ENCODE data around the gene PALM. TPM values are rescaled to one million over a fixed set of nuclear protein-coding genes. Genes with fewer than 3 reads are reported as not detected.

The PALM gene
- total RNA-seq, 1 donor = 5.7 TPM

- DNase-seq (ENCODE audit: low read depth) = no peak
- no peak for TF ChIP-seq CTCF (IDR thresholded peaks at IDR 0.05; ENCODE audit: insufficient read depth, low read length)
- no peak overlapping the region for H3K4me3 ChIP-seq (ENCODE audit: low read depth, low read length)
These were observed 85.1 kb downstream of the PALM start for GRCh38 chr19:793806-794205.

- no peak for TF ChIP-seq CTCF (IDR thresholded peaks at IDR 0.05; ENCODE audit: insufficient read depth, low read length)
- H3K4me3 ChIP-seq (ENCODE audit: low read depth, low read length) = no peak overlapping the region
- peak; percentile 52 for DNase-seq (ENCODE audit: low read depth)
These were observed 86.4 kb downstream of the PALM start for GRCh38 chr19:795073-795611.

GRCh38 chr19:795691-796581 is 87.2 kb downstream of the PALM start:
- DNase-seq (ENCODE audit: low read depth) = no peak
- peak overlapping the region; percentile 70 for H3K4me3 ChIP-seq (ENCODE audit: low read depth, low read length)
- no peak for TF ChIP-seq CTCF (IDR thresholded peaks at IDR 0.05; ENCODE audit: insufficient read depth, low read length)

GRCh38 chr19:796692-797527 is 88.2 kb downstream of the PALM start, which contains the start of gene PTBP1:
PTBP1 (plus strand) TSS chr19:797452; CDS start chr19:797498, 46 bp downstream.
- peak; percentile 100 for DNase-seq (ENCODE audit: low read depth)
- peak within 1 kb of the TSS; percentile 83 for H3K4me3 ChIP-seq (ENCODE audit: low read depth, low read length)
- peak; percentile 2 for TF ChIP-seq CTCF (IDR thresholded peaks at IDR 0.05; ENCODE audit: insufficient read depth, low read length)

Other genes starting within 250 kb of the PALM start
- 0.81 and 3.3 TPM in 2 replicates for gene SHC2, start 247.9 kb upstream of the PALM start, total RNA-seq (ENCODE audit: low replicate concordance)
- gene MADCAM1, start 212.4 kb upstream of the PALM start, total RNA-seq (ENCODE audit: low replicate concordance) = 0.16 and 0.18 TPM in 2 replicates
- 25.2 and 56.4 TPM in 2 replicates for gene TPGS1, start 201.4 kb upstream of the PALM start, total RNA-seq (ENCODE audit: low replicate concordance)
- 31.0 and 65.8 TPM in 2 replicates for gene CDC34, start 177.2 kb upstream of the PALM start, total RNA-seq (ENCODE audit: low replicate concordance)
- not detected in 2 replicates for gene GZMM, start 164.9 kb upstream of the PALM start, total RNA-seq (ENCODE audit: low replicate concordance)
- 151 and 239 TPM in 2 replicates for gene BSG, start 136.3 kb upstream of the PALM start, total RNA-seq (ENCODE audit: low replicate concordance)
- gene HCN2, start 119.1 kb upstream of the PALM start, total RNA-seq (ENCODE audit: low replicate concordance) = 0.08 and 0.63 TPM in 2 replicates
- 13.5 and 22.0 TPM in 2 replicates for gene POLRMT, start 75.4 kb upstream of the PALM start, total RNA-seq (ENCODE audit: low replicate concordance)
- 0.27 TPM in 1 of 2 replicates, not detected in the other for gene FGF22, start 69.1 kb upstream of the PALM start, total RNA-seq (ENCODE audit: low replicate concordance)
- gene RNF126, start 45.7 kb upstream of the PALM start, total RNA-seq (ENCODE audit: low replicate concordance) = 24.5 and 28.9 TPM in 2 replicates
- 14.8 and 148 TPM in 2 replicates for gene FSTL3, start 32.5 kb upstream of the PALM start, total RNA-seq (ENCODE audit: low replicate concordance)
- not detected in 2 replicates for gene PRSS57, start 13.5 kb upstream of the PALM start, total RNA-seq (ENCODE audit: low replicate concordance)
- 0.09 TPM in 1 of 2 replicates, not detected in the other for gene MISP, start 42.2 kb downstream of the PALM start, total RNA-seq (ENCODE audit: low replicate concordance)
- gene PTBP1, start 88.5 kb downstream of the PALM start, total RNA-seq (ENCODE audit: low replicate concordance) = 30.9 and 121 TPM in 2 replicates
- gene PLPPR3, start 113.0 kb downstream of the PALM start, total RNA-seq (ENCODE audit: low replicate concordance) = 0.18 and 0.33 TPM in 2 replicates
- not detected in 2 replicates for gene AZU1, start 118.9 kb downstream of the PALM start, total RNA-seq (ENCODE audit: low replicate concordance)
- not detected in 2 replicates for gene PRTN3, start 132.1 kb downstream of the PALM start, total RNA-seq (ENCODE audit: low replicate concordance)
- gene ELANE, start 143.4 kb downstream of the PALM start, total RNA-seq (ENCODE audit: low replicate concordance) = 0.09 and 2.9 TPM in 2 replicates
- gene CFD, start 150.7 kb downstream of the PALM start, total RNA-seq (ENCODE audit: low replicate concordance) = 25.8 and 161 TPM in 2 replicates
- 21.0 and 24.5 TPM in 2 replicates for gene MED16, start 184.3 kb downstream of the PALM start, total RNA-seq (ENCODE audit: low replicate concordance)
- gene RNU6-9, start 184.5 kb downstream of the PALM start, total RNA-seq (ENCODE audit: low replicate concordance) = not detected in 2 replicates
- 8.4 and 25.8 TPM in 2 replicates for gene R3HDM4, start 204.3 kb downstream of the PALM start, total RNA-seq (ENCODE audit: low replicate concordance)
- not detected in 2 replicates for gene KISS1R, start 208.4 kb downstream of the PALM start, total RNA-seq (ENCODE audit: low replicate concordance)
- gene ARID3A, start 217.1 kb downstream of the PALM start, total RNA-seq (ENCODE audit: low replicate concordance) = 3.7 and 11.2 TPM in 2 replicates

Data from fibroblast of the aortic adventitia (primary cell).